BLaER1 treated with 17β-estradiol and CSF1 and Interleukin-3, amounts not matched to agents 10 nM and 100 nM (cell line): ENCODE measurements around the gene TNFAIP2.

Experiments
- H3K27ac ChIP-seq, 11 experiments: shearing (Covaris generic); formaldehyde crosslinking; 2 replicates each; pipeline ENCODE4 v1.8.1; 2022
- H3K27me3 ChIP-seq, 11 experiments: shearing (Covaris generic); formaldehyde crosslinking; 2 replicates each; pipeline ENCODE4 v1.8.1; 2022
- H3K36me3 ChIP-seq, 11 experiments: shearing (Covaris generic); formaldehyde crosslinking; 2 replicates each; pipeline ENCODE4 v1.8.1; 2022
- H3K4me1 ChIP-seq, 10 experiments: shearing (Covaris generic); formaldehyde crosslinking; 2 replicates each; pipeline ENCODE4 v1.8.1; 2022
- H3K4me2 ChIP-seq, 11 experiments: shearing (Covaris generic); formaldehyde crosslinking; 2 replicates each; pipeline ENCODE4 v1.8.1; 2022
- H3K4me3 ChIP-seq, 10 experiments: shearing (Covaris generic); formaldehyde crosslinking; 2 replicates each; pipeline ENCODE4 v1.8.1; 2022
- H3K9ac ChIP-seq, 11 experiments: shearing (Covaris generic); formaldehyde crosslinking; 2 replicates each; pipeline ENCODE4 v1.8.1; 2022
- H3K9me3 ChIP-seq, 11 experiments: shearing (Covaris generic); formaldehyde crosslinking; replicated peaks in 1 of 11; 2 replicates each; pipeline ENCODE4 v1.8.1; 2022
- H4K20me1 ChIP-seq, 11 experiments: shearing (Covaris generic); formaldehyde crosslinking; 2 replicates each; pipeline ENCODE4 v1.8.1; 2022
- Cebpa-rat ChIP-seq, 11 experiments: shearing (Covaris generic); IDR thresholded peaks; 2 replicates each; pipeline ENCODE4 v1.8.1; 2022

Gene TNFAIP2

DNA sequence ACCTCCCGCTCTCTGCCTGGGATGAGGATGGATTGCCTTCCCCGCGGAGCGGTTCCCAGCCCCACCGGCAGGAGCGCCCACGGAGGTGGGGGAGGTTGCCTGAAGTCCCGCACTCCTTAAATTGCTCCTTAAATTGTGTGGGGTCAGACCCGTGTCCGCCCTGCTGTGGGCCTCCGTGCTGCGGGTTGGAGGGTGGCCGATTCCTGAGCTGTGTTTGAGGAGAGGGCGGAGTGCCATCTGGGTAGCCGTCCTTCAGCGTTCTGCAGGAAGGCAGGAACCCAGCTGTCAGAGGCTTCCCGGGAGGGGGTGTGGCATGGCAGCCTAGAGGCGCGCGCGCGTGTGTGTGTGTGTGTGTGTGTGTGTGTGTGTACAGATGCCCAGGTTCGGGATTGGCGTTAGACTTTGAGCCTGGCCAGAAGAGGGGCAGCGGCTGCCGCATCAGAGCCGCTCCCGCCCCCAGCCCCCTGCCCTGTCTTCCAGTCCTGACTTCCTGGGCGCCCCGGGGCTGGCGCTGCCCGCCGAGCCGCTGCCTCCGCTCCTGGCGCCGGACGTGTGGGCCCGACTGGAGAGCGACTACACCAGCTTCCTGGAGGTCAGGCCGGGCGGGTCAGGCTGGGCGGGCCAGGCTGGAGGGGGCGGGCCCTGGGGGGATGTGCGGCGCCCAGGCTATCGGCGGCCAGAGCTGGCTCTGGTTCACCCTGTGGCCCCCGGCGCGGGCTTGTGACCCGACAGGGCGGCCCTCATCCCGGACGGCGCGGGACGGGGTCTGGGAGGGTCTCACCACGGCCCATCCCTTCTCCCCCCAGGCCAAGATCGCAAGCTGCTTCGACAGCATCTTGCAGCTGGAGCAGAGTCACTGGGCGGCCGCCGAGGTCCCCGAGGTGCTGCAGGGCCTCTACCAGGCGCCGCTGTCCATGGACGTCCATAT is 19.5 kb upstream of the TNFAIP2 start:
- Histone ChIP-seq H3K9me3 (no peaks in the 10 kb centered on the region), H3K36me3 (no peaks in the 10 kb centered on the region), H3K27ac (no peak overlapping the region), H4K20me1 (peaks cover 0 to 52% (median 0%) of the 10 kb centered on the region in 11 experiments; a peak in 10 of 22 replicates), H3K27me3 (peaks cover 40 to 51% (median 44%) of the 10 kb centered on the region in 11 experiments), H3K4me2 (peak overlapping the region; percentile 59 to 87 (median 71)), H3K9ac (peak overlapping the region in 1 of 11 experiments; percentile 52; a peak in 2 of 22 replicates), H3K4me3 (peak overlapping the region in 8 of 10 experiments; percentile 21 to 65 (median 42); a peak in 13 of 20 replicates), H3K4me1 (peaks cover 30 to 75% (median 59%) of the 10 kb centered on the region in 10 experiments)
- TF ChIP-seq Cebpa-rat (IDR thresholded peaks at IDR 0.05) = no peak

DNA sequence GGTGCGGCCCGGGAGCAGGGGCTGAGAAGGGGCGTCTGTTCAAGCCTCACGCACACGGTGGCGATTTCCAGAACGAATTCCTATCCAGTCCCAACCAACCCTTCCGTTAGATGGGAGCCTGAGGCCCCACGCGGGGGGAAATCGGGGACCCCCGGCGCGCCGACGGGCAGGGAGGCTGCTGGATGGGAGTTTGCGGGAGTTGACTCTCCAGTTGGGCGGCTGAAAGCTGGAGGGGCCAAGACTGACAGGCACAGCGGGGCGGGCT is 18.9 kb upstream of the TNFAIP2 start:
- Histone ChIP-seq H3K36me3 (no peaks in the 10 kb centered on the region), H3K27ac (no peak overlapping the region), H3K4me3 (peak overlapping the region in 3 of 10 experiments; percentile 47 to 65 (median 50); a peak in 5 of 20 replicates), H3K27me3 (peaks cover 40 to 51% (median 44%) of the 10 kb centered on the region in 11 experiments), H3K9me3 (no peaks in the 10 kb centered on the region), H3K4me1 (peaks cover 32 to 72% (median 56%) of the 10 kb centered on the region in 10 experiments), H3K4me2 (peak overlapping the region in 10 of 11 experiments; percentile 64 to 87 (median 72); a peak in 14 of 22 replicates), H4K20me1 (peaks cover 0 to 52% (median 0%) of the 10 kb centered on the region in 11 experiments; a peak in 10 of 22 replicates), H3K9ac (no peak overlapping the region)
- TF ChIP-seq Cebpa-rat (IDR thresholded peaks at IDR 0.05) = no peak

DNA sequence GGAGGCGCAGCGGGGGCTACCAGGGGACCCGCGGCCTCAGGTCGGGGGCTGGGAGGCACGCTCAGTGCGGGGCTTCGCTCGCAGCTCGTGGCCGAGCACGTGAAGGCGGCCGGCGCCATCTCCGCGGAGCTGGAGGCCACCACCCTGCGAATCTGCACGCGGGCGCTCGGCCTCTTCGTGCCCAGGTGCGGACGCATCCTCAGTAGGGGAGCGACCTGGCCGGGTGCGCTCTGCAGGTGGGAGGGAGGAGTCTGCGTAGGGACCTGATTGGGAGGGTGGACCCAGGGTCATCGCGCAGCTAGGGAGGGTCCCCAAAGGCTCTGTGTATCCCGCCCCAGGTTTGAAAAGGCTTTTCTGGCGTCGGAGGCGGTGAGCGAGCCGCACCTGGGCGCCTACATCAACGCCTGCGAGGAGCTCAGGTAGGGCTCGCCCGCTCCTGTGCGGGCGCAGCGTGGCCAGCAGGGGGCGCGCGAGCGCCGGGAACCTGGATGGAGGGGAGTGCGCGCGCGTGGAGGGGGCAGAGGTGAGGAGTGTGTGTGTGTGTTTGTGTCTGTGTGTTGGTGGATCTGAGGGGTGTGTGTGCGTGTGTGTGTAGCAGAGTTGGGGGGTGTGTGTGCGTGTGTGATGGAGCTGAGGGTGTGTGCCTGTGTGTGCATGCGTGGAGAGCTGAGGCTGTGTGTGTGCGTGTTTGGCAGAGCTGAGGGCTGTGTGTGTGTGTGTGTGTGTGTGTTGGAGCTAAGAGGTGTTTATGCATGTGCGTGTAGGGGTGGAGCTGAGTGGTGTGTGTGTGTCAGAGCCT is 18.4 kb upstream of the TNFAIP2 start:
- TF ChIP-seq Cebpa-rat (IDR thresholded peaks at IDR 0.05) = no peak
- Histone ChIP-seq H4K20me1 (peaks cover 0 to 52% (median 0%) of the 10 kb centered on the region in 11 experiments; a peak in 10 of 22 replicates), H3K9me3 (no peaks in the 10 kb centered on the region), H3K4me2 (peak overlapping the region; percentile 41 to 87 (median 71); a peak in 18 of 22 replicates), H3K27ac (no peak overlapping the region), H3K4me3 (peak overlapping the region in 1 of 10 experiments; percentile 21; a peak in 1 of 20 replicates), H3K4me1 (peaks cover 35 to 70% (median 57%) of the 10 kb centered on the region in 10 experiments), H3K9ac (peak overlapping the region in 1 of 11 experiments; percentile 29; a peak in 1 of 22 replicates), H3K27me3 (peaks cover 40 to 51% (median 44%) of the 10 kb centered on the region in 11 experiments), H3K36me3 (no peaks in the 10 kb centered on the region)

DNA sequence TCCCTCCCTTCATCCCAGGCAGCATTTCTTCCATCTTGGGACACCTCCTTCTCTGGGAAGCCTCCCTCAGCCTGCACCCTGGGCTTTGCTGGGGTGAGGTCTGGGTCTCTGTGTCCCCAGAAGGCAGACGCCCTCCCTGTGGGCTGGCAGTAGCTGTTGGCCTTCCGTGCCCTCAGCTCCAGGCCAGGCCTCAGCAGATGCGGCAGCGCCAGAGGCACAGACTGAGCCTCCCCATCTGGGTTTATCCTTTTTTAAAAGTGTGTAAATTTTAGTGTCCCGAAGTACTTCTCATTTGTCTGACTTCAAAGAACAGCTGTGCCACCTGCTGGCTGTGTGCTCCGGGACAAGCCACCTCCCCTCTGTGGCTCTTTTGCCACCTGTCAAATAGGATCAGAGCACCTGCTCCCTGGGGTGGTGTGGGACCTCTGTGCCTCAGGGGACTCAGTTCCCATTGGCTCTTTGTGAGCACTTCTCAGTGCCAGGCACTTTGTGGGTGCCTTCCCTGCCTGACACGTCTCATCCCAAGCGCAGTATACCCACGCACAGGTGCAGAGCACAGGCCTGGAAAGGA is 17.6 kb upstream of the TNFAIP2 start:
- no peak for TF ChIP-seq Cebpa-rat (IDR thresholded peaks at IDR 0.05)
- H3K4me1 ChIP-seq = peaks cover 43 to 70% (median 60%) of the 10 kb centered on the region in 10 experiments

DNA sequence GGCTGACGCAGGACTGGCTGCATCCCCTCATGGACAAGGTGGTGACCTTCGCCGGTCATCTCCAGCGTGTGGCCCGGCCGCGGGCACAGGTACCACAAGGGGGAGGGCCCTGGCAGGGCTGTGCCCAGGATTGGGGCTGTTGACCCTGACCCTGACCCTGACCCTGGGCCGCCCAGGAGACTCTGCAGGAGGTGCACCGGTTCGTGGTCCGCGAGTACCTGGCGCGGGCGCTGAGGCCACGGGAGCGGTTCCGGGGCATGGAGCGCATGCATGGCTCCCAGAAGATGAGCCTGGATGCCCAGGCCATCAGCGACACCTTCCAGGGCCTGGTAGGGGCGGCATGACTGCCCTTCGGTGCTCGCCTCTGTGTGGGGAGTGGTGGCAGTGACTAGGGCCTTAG is 15.8 kb upstream of the TNFAIP2 start:
- TF ChIP-seq Cebpa-rat (IDR thresholded peaks at IDR 0.05) = no peak
- H3K9ac ChIP-seq = no peak overlapping the region
- peaks cover 0 to 38% (median 0%) of the 10 kb centered on the region in 11 experiments; a peak in 10 of 22 replicates for H4K20me1 ChIP-seq
- peaks cover 25 to 31% (median 27%) of the 10 kb centered on the region in 11 experiments for H3K27me3 ChIP-seq
- peaks cover 61 to 83% (median 75%) of the 10 kb centered on the region in 10 experiments for H3K4me1 ChIP-seq
- no peak overlapping the region; a peak in 1 of 22 replicates for H3K27ac ChIP-seq
- H3K4me2 ChIP-seq = no peak overlapping the region; a peak in 1 of 22 replicates
- no peak overlapping the region for H3K4me3 ChIP-seq
- no peaks in the 10 kb centered on the region for H3K36me3 ChIP-seq
- H3K9me3 ChIP-seq = no peaks in the 10 kb centered on the region

More for the DNA sequence above, 17.6 kb upstream of the TNFAIP2 start:
- H3K9me3 ChIP-seq = no peaks in the 10 kb centered on the region
- H3K36me3 ChIP-seq = no peaks in the 10 kb centered on the region
- peaks cover 0 to 52% (median 0%) of the 10 kb centered on the region in 11 experiments; a peak in 10 of 22 replicates for H4K20me1 ChIP-seq
- H3K4me3 ChIP-seq = no peak overlapping the region; a peak in 1 of 20 replicates
- H3K4me2 ChIP-seq = peak overlapping the region; percentile 41 to 87 (median 69); a peak in 19 of 22 replicates
- peak overlapping the region in 2 of 11 experiments; percentile 29 to 31; a peak in 2 of 22 replicates for H3K9ac ChIP-seq
- peaks cover 40 to 49% (median 44%) of the 10 kb centered on the region in 11 experiments for H3K27me3 ChIP-seq
- H3K27ac ChIP-seq = no peak overlapping the region

DNA sequence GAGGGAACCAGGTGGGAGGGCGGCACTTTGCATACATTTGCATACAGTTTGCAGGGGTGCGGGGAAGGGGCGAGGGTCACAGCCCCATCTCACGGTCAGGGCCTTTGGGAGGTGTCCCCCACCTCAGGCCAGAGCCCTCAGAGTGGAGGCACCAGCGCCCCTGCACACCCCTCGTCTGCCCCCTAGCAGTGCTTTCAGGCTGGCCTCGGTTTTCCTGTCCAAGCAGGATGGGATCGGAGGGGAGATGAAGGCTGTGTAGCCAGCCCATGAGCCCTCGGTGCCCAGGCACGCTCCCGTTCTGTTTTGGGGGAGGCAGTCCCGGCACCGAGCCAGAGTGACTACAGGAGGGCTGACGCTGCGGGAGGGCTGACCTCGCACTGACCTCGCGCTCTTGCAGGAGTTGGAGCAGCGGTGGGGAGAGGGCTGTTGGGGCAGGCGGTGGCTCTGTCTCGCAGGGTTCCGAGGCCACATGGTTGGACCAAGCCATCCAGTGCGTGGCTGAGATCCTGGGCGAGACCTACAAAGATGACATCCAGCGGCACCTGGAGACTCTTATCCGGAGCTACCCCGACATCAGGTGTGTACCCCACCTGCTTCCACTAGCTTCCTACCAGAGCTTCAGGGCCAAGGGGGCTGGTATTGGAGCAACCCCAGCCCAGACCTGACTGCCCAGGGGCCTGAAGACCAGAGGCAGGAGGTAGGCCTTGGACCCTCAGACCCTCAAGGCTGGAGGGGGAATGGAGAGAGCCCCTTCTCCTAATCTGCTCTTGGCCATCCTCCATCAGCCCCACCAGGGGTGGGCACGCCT is 15.1 kb upstream of the TNFAIP2 start:
- Histone ChIP-seq H3K9ac (peak overlapping the region in 7 of 11 experiments; percentile 15 to 60 (median 40); a peak in 10 of 22 replicates), H3K4me1 (peaks cover 67 to 84% (median 79%) of the 10 kb centered on the region in 10 experiments), H3K27ac (peak overlapping the region in 9 of 11 experiments; percentile 14 to 77 (median 56); a peak in 16 of 22 replicates)

DNA sequence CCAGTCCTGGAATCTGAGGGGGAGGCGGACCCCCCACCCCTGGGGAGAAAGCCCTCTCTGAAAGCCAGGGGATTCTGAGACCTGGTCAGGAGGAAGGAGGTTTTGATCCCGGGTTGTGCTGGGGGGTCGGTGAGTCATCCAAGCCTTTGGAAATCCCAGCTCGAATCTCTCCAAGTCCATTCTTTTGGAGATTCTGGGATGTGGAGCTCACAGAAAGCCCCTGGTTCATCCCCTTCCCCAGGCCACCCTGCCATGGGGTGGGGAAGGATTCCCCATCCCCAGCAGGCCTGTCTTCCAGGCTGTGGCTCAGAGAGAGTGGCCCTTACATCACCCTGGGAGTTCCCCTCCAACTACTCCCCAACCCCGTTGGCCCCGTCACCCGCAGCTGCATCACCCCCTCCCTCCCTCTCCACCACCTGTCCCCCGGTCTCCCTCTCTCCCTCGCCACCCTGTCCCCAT is 14.5 kb upstream of the TNFAIP2 start:
- Histone ChIP-seq H3K27me3 (peaks cover 12 to 18% (median 14%) of the 10 kb centered on the region in 11 experiments), H3K27ac (peak overlapping the region in 9 of 11 experiments; percentile 14 to 77 (median 56); a peak in 16 of 22 replicates), H4K20me1 (peaks cover 0 to 25% (median 0%) of the 10 kb centered on the region in 11 experiments; a peak in 9 of 22 replicates), H3K4me1 (peaks cover 67 to 84% (median 79%) of the 10 kb centered on the region in 10 experiments), H3K4me3 (no peak overlapping the region), H3K9ac (peak overlapping the region in 7 of 11 experiments; percentile 15 to 60 (median 40); a peak in 10 of 22 replicates), H3K9me3 (no peaks in the 10 kb centered on the region), H3K36me3 (no peaks in the 10 kb centered on the region), H3K4me2 (peak overlapping the region; percentile 52 to 76 (median 58))
- no peak for TF ChIP-seq Cebpa-rat (IDR thresholded peaks at IDR 0.05)

More for the DNA sequence above, 15.1 kb upstream of the TNFAIP2 start:
- Histone ChIP-seq H3K4me3 (no peak overlapping the region), H3K9me3 (no peaks in the 10 kb centered on the region), H3K27me3 (peaks cover 18 to 24% (median 20%) of the 10 kb centered on the region in 11 experiments), H4K20me1 (peaks cover 0 to 31% (median 0%) of the 10 kb centered on the region in 11 experiments; a peak in 10 of 22 replicates), H3K4me2 (peak overlapping the region; percentile 52 to 76 (median 58)), H3K36me3 (no peaks in the 10 kb centered on the region)
- TF ChIP-seq Cebpa-rat (IDR thresholded peaks at IDR 0.05) = no peak
